ENCODE data around the gene SORBS1.

DNA sequence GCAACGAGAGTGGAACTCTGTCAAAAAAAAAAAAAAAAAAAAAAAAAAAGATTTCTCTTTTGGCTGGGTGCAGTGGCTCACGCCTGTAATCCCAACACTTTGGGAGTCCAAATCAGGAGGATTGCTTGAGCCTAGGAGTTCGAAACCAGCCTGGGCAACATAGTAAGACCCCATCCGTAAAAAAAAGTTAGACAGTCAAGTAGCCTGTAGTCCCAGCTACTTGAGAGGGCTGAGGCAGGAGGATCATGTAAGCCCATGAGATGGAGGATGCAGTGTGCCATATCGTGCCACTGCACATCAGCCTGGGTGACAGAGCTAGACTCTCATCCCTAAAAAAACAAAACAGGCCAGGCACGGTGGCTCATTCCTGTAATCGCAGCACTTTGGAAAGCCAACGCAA is 295.6 kb downstream of the SORBS1 start:
- no peak for TF ChIP-seq POLR2A (IDR thresholded peaks at IDR 0.05)
- TF ChIP-seq, protein P1, sequence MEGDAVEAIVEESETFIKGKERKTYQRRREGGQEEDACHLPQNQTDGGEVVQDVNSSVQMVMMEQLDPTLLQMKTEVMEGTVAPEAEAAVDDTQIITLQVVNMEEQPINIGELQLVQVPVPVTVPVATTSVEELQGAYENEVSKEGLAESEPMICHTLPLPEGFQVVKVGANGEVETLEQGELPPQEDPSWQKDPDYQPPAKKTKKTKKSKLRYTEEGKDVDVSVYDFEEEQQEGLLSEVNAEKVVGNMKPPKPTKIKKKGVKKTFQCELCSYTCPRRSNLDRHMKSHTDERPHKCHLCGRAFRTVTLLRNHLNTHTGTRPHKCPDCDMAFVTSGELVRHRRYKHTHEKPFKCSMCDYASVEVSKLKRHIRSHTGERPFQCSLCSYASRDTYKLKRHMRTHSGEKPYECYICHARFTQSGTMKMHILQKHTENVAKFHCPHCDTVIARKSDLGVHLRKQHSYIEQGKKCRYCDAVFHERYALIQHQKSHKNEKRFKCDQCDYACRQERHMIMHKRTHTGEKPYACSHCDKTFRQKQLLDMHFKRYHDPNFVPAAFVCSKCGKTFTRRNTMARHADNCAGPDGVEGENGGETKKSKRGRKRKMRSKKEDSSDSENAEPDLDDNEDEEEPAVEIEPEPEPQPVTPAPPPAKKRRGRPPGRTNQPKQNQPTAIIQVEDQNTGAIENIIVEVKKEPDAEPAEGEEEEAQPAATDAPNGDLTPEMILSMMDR (IDR thresholded peaks at IDR 0.05) = no peak
- TF ChIP-seq POLR2AphosphoS5 (IDR thresholded peaks at IDR 0.05) = no peak
- TF ChIP-seq EP300 (IDR thresholded peaks at IDR 0.05) = no peak
